GM19193 (cell line): ENCODE measurements around the gene EXOC3L1.

ENCODE experiments used
- POLR2A ChIP-seq: IDR thresholded peaks from 4 replicates; pipeline ENCODE4 v1.6.1; 2011; ENCODE audit not compliant: insufficient read depth, insufficient read length; ENCODE audit errors: extremely low read depth

The EXOC3L1 gene

DNA sequence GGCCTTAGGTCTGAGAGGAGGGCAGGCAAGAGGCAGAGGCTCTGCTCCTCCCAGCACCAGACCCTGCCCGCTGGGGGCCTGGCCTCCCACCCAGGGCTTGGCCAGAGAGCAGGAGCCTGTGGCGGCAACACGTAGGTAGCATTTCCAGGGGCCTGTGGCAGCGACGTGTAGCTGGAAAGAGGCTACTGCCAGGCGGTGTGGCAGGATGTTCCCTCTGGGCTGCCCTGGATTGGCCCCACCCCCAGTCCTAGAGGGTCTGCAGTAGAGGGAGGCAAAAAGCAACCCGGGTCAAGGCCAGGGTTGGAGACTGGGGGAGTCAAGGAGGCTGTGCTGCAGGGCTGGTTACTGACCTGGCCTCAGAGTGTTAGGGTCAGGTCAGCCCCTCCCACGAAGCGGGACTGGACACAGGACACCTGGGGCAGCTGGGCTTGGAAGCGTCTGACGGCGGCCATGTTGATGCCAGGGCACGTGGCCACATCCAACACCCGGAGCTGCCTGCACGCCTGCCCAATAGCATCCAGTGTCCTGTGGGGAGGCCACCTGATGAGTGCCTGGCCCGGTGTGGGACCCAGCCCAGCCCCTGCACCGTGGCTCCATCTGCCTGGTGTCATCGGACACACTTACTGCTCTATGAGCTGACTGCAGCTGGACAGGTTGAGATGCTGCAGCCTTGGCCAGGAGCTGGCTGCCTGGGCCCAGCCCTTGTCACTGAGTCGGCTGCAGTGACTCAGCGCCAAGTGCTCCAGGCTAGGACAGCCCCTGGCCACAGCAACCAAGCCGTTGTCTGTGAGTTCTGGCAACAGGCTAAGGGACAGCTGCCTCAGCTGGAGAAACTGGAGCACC is 17.5 kb upstream of the EXOC3L1 start:
- peak; percentile 4 for TF ChIP-seq POLR2A

DNA sequence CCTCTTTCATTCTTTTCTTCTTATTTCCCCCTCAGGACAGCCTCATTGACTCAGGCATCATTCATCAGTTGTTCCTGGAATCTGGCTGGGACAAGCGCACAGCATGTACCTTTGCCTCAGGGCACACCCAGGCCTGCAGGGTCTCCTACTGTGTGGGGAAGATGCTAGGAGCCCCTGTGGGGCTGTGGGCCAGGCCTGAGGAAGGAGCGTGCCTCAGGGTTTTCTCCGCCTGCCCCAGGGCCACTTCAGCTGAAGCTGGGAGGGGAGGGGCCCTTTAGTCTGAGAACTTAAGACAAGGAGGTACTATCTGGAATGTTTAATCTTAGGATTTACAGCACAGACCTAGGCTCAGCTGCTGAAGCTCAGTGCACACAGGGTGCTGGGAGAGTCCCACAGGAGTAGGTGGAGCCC is 16.9 kb upstream of the EXOC3L1 start:
- peak; percentile 8 for TF ChIP-seq POLR2A

DNA sequence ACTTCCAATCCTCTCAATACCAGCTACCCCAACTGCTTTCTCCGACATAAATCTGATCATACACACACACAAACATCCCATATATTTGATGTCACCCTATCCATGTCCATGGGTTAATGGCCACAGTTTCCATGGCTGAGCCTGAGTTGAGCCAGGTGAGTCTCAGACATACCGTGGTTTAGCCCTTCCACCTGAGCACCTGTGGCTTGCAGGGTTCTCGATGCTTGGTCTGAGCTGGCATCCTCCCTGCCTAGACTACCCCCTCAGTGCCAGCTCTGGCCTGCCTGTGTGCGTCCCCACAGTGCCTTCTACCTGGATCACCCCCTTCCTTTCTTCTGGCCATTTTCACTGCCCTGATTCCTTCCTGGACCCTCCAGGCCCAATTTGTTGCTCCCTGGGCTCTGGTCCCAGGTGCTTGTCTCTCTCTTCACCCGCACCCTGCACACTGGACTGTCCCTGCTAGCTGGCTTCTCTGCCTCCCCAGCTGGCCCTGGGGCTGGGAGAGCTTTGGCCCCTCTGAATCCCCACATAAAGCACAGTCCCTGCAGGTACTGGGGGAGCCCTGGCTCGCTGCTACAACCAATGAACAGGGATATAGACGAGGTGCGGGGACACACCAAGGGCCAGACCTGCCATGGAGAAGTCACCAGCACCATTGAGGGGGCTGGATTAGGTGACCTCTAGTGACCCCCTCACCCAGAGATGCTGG is 16.3 kb upstream of the EXOC3L1 start:
- no peak for TF ChIP-seq POLR2A

DNA sequence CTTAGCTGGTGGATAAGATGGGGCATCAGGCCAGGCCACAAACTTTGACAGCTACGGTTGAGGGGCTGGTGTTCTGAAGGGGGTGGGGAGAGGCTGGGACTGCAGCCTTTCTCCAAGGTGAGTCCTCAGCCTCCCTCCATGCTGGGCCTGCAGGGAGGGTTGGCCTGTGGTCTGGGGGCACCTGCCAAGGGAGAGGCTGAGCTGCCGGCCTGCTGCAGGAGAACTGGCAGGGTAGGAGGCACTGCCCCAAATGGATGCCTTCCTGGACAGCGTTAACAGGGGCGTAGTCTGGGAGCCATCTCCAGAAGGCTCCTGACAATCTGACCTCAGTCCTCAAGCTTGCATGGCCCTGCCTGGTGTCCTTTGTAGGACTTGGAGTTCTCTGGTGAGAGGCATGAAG is 14.1 kb upstream of the EXOC3L1 start:
- no peak for TF ChIP-seq POLR2A

DNA sequence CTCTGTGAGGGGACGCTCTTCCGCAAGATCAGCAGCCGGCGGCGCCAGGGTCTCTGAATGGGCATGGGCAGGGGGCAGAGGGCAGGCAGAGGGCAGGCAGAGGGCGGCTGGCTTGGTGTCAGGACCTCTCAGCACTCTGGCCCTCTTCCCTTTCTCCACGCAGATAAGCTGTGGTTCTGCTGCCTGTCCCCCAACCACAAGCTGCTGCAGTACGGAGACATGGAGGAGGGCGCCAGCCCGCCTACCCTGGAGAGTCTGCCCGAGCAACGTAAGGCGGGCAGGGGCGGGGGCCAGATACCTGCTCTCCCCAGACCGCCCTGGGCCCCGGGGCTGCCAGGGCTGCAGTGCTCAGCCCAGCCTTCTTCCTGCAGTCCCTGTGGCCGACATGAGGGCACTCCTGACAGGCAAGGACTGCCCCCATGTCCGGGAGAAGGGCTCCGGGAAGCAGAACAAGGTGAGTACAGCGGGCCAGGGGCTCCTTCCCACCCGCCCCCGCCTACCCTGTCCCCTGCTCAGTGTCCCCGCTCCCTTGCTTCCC is 13.1 kb upstream of the EXOC3L1 start:
- TF ChIP-seq POLR2A = no peak

DNA sequence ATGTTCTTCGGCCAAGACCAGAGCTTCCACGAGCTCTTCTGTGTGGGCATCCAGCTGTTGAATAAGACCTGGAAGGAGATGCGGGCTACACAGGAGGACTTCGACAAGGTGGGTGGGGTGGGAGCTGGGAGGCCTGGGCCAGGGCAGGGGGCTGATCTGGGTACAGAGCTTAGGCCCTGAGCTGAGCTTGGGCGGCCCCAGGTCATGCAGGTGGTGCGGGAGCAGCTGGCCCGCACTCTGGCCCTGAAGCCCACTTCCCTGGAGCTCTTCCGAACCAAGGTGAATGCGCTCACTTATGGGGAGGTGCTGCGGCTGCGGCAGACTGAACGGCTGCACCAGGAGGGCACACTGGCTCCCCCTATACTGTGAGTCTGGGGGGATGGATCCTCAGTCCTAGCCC is 12.5 kb upstream of the EXOC3L1 start:
- TF ChIP-seq POLR2A = no peak

DNA sequence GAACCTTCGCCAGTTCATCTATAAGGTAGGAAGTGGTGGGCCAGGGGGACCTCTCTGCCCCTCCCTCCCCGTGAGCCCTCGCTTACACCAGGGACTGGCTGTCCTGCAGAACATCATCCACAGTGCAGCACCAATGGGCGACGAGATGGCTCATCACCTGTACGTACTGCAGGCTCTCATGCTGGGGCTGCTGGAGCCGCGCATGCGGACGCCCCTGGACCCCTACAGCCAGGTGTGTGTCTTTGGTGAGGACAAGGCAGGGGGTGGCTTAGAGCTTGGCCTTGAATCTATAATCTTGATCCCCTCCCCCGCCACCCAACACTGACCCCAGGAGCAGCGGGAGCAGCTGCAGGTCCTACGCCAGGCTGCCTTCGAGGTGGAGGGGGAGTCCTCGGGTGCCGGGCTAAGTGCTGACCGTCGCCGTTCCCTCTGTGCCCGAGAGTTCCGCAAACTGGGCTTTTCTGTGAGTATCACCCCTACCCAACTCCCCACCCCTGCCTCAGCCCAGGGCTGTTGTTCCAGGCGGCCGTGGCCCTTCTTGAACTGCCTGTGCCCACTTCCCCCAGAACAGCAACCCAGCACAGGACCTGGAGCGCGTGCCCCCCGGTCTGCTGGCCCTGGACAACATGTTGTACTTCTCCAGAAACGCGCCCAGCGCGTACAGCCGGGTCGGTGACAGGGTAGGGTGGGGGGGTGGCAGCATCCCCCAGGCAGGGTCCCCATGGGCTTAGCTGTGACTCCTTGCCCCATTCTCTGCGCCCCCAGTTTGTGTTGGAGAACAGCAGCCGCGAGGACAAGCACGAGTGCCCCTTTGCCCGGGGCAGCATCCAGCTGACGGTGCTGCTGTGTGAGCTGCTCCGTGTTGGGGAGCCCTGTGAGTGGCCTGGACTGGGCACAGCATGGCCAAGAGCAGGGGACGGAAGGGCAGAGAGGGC is 11.7 kb upstream of the EXOC3L1 start:
- TF ChIP-seq POLR2A = no peak

DNA sequence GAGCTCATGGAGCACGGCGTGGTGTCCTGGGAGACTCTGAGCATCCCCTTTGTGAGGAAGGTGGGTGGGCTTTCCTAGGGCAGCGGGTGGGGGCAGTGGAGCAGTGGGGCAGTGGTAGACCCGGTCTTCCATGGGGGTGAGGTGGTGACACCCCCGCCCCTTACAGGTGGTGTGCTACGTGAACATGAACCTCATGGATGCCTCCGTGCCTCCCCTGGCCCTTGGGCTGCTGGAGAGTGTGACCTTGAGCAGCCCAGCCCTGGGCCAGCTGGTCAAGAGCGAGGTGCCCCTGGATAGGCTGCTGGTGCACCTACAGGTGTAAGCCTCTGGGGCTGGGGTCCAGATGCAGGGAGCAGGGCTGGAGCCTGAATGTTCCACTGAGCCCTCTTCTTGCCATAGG is 10.6 kb upstream of the EXOC3L1 start:
- TF ChIP-seq POLR2A = no peak

DNA sequence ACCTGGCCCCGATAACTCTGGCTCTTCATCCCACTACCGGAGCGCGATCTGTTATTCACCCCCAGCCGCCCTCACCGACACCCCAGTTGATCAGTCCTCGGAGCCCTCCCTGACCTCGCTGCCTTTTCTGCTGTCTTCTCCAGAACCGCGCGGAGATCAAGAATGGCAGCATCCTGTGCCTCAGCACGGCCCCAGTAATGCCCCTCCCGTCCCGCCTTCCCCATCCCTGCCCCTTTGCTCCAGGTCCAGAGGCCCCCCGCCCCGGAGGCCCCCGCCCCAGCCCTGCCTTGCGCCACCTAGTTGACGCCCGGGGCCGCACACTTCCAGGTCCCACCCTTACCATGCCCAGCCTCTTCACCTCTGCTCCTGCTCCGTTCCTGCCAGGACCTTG is 9.9 kb upstream of the EXOC3L1 start:
- TF ChIP-seq POLR2A = no peak

DNA sequence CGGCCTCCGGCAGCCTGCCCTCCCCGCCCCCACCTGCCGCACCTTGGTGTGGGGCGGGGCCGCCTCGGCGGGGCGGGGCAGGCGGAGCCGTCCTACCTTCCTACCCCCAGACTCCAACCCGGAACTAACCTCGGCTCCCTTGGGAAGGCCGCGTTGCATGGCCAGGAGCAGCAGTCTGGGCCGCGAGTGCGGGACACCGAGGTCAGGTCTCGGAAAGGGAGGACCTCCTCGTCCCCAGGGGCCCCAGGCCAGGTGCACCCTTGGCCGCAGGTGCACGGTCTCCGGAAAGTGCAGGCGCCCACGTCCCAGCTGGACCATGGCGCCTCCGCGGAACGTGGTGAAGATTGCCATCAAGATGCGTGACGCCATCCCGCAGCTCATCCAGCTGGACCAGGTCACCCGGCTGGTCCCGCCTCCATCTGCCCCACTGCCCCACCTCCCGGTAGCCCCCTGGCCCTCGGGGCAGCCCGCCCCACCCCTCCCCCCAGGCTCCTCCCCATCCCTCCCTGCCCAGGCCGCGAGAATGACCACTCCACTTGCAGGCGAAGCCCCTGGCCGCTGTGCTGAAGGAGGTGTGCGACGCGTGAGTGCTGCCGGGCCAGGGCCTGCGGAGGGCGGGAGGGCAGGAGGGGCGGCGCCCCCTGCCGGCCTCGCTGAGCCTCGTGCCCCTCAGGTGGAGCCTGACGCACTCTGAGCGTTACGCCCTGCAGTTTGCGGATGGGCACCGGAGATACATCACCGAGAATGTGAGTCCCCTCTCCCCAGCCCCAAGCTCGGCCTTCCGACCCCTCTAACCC is 9.3 kb upstream of the EXOC3L1 start, which contains the start of gene ELMO3:
Gene ELMO3 (plus strand): TSS at position 121 of the 797 bp plus-strand sequence. CDS start 196 bp downstream, at position 317.
- no peak for TF ChIP-seq POLR2A

DNA sequence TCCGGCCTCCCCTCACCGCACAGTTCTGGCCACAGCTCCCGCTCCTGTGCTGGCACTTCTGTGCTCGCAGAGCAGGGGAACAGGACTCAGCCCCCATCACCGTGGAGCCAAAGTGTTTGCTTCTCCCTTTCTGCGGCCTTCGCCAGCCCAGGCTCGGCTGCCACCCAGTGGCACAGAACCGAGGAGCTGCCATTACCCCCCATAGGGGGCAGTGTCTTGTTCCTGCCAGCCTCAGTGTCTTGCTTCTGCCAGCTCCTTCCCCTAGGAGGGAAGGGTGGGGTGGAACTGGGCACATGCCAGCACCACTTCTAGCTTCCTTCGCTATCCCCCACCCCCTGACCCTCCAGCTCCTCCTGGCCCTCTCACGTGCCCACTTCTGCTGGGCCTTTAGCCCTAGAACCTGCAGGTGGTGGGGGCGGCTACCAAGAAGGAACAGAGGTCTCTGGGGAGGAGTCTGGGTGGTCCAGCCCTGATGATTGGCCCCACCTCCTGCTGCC is 8.3 kb upstream of the EXOC3L1 start:
- TF ChIP-seq POLR2A = no peak

DNA sequence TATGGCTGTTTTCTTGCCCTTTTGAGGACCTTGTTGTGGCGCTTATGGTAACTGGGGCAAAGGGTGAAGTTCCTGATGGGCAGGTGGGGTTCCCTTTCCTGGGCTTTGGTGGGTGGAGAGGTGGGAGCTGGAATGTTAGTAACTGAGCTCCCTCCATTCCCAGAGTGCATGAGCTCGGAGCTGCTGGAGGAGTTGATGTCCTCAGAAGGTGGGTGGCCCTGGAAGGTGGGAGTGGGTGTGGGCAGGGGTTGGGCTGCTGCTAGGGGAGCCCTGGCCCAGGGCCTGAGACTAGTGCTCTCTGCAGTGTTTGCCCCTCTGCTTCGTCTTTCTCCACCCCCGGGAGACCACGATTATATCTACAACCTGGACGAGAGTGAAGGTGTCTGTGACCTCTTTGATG is 7.8 kb upstream of the EXOC3L1 start:
- TF ChIP-seq POLR2A = no peak

DNA sequence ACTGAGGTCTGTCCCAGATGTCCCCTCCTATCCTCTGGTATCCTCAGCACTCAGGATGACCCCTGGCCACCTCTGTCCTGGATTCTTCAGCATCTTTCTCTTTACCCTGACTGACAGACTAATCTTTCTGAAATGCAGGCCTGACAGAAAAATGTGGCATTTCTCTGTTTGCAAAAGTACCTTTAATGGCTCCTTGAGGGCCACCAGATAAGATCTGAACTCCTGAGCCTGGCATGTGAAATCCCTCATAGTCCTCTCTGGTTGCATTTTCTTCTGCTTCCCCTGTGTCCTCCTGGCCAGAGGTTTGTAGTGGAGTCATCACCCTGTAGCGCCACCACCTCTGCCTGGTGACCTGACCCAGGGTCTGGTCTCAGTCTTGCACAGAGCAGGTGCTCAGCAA is 6.9 kb upstream of the EXOC3L1 start:
- no peak for TF ChIP-seq POLR2A

DNA sequence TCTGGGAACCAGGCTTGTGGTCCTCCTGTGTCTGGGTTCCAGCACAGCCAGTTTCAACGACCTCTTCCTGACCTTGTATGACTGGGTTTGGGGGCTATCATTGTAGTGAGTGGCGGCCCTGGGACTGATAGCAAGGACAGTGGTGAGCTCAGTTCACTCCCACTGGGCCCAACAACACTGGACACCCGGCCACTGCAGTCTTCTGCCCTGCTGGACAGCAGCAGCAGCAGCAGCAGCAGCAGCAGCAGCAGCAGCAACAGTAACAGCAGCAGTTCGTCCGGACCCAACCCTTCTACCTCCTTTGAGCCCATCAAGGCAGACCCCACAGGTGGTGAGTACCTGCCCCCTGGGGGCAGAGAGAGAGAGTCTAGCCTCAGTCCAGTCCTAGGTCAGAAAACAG is 5.7 kb upstream of the EXOC3L1 start:
- TF ChIP-seq POLR2A = no peak
